SJSA1 (cell line): ENCODE measurements around the gene PPHLN1. TPM values are rescaled to one million over a fixed set of nuclear protein-coding genes. Genes with fewer than 3 reads are reported as not detected.

Experiments used
- total RNA-seq: library from RNA; depleted of rRNA; stranded (reverse); fragments of >200 nt; shearing (Covaris generic); gene quantifications from 2 replicates; pipeline ENCODE4 v1.2.3, GENCODE V29; 2014; rRNA removed

The PPHLN1 gene
- total RNA-seq, 1 experiment from 2014 or later: 94.3 TPM

Other genes with a start within 250 kb of the PPHLN1 start
- 18.3 and 24.3 TPM in 2 replicates for gene GXYLT1, start 181.3 kb upstream of the PPHLN1 start, total RNA-seq
- 8.8 and 17.3 TPM in 2 replicates for gene YAF2, start 87.9 kb upstream of the PPHLN1 start, total RNA-seq
- 62.0 and 90.0 TPM in 2 replicates for gene ZCRB1, start 73 bp upstream of the PPHLN1 start, total RNA-seq